GM23338 (cell line): ENCODE measurements around the gene WNK1.

Source experiments
- CREB1 ChIP-seq: fragments of 250-450 bp; sonication (Bioruptor Pico); IDR thresholded peaks from 2 replicates; pipeline ENCODE4 v1.5.0; 2020; ENCODE audit warnings: low read depth, mild to moderate bottlenecking, moderate library complexity
- EZH2 ChIP-seq: fragments of 200-600 bp; sonication (generic); IDR thresholded peaks from one replicate; pipeline ENCODE4 v1.8.0; 2017; ENCODE audit warnings: antibody characterized with exemption, mild to moderate bottlenecking, low read depth; ENCODE audit not compliant: unreplicated experiment
- EZH2phosphoT487 ChIP-seq: fragments of 200-600 bp; sonication (generic); IDR thresholded peaks from one replicate; pipeline ENCODE4 v1.8.1; 2018; ENCODE audit warnings: antibody characterized with exemption; ENCODE audit not compliant: unreplicated experiment
- JUNB ChIP-seq: IDR thresholded peaks from one replicate; pipeline ENCODE4 v1.6.1; 2016; ENCODE audit warnings: antibody characterized with exemption; ENCODE audit not compliant: unreplicated experiment
- NANOG ChIP-seq: IDR thresholded peaks from 2 replicates; pipeline ENCODE4 v1.6.1; 2016; ENCODE audit warnings: antibody characterized with exemption, borderline replicate concordance
- POLR2AphosphoS5 ChIP-seq: IDR thresholded peaks from 2 replicates; pipeline ENCODE4 v1.6.1; 2016; ENCODE audit warnings: antibody characterized with exemption, low read depth
- REST ChIP-seq: IDR thresholded peaks from one replicate; pipeline ENCODE4 v1.6.1; 2018; ENCODE audit warnings: antibody characterized with exemption; ENCODE audit not compliant: unreplicated experiment
- STAT1 ChIP-seq: IDR thresholded peaks from one replicate; pipeline ENCODE4 v1.6.1; 2016; ENCODE audit warnings: antibody characterized with exemption; ENCODE audit not compliant: unreplicated experiment
- ZNF331 ChIP-seq: fragments of 250-450 bp; sonication (Bioruptor Pico); IDR thresholded peaks from 2 replicates; pipeline ENCODE4 v1.5.0; 2020; ENCODE audit warnings: low read depth, mild to moderate bottlenecking, moderate library complexity
- TF ChIP-seq, protein P1 (sequence below), 2 experiments: fragments of 200-600 bp in 1 of 2; sonication (generic) in 1 of 2; conservative IDR thresholded peaks; 2 replicates each; pipeline versions ENCODE4 v1.5.1 to v1.6.1; 2016 to 2017; ENCODE audit warnings: antibody characterized with exemption in 2 of 2, low read depth in 2 of 2, mild to moderate bottlenecking in 2 of 2, moderate library complexity in 1 of 2

GRCh38 chr12:906062-906585 lies 153.7 kb downstream of the WNK1 start:
- TF ChIP-seq POLR2AphosphoS5 (no peak), EZH2 (no peak), REST (no peak), CREB1 (CRISPR knock-in tag) (no peak), NANOG (no peak), EZH2phosphoT487 (no peak), JUNB (no peak), STAT1 (no peak), ZNF331 (no peak)
- TF ChIP-seq, protein P1, sequence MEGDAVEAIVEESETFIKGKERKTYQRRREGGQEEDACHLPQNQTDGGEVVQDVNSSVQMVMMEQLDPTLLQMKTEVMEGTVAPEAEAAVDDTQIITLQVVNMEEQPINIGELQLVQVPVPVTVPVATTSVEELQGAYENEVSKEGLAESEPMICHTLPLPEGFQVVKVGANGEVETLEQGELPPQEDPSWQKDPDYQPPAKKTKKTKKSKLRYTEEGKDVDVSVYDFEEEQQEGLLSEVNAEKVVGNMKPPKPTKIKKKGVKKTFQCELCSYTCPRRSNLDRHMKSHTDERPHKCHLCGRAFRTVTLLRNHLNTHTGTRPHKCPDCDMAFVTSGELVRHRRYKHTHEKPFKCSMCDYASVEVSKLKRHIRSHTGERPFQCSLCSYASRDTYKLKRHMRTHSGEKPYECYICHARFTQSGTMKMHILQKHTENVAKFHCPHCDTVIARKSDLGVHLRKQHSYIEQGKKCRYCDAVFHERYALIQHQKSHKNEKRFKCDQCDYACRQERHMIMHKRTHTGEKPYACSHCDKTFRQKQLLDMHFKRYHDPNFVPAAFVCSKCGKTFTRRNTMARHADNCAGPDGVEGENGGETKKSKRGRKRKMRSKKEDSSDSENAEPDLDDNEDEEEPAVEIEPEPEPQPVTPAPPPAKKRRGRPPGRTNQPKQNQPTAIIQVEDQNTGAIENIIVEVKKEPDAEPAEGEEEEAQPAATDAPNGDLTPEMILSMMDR (conservative IDR thresholded peaks at IDR 0.05; ENCODE audit: low read depth in 2 of 2): no peak
